K562 (cell line): ENCODE measurements around the gene AGFG2. TPM values are rescaled to one million over a fixed set of nuclear protein-coding genes. Genes with fewer than 3 reads are reported as not detected.

Experiments used
- ATAC-seq: fragments of 200-7000 bp; cut with Tn5 transposase; 3 replicates; pipeline ENCODE4 v1.9.1; 2020; ENCODE audit warnings: moderate library complexity
- BruUV-seq: library from RNA; stranded (reverse); fragments of 400-500 nt; replicated peaks from 2 replicates; lab custom pipeline; 2021; lab: Mats Ljungman, UMichigan
- CTCF ChIA-PET: fragments of 300-600 bp; formaldehyde crosslinking; extraction: SDS; loops from one replicate; lab custom pipeline; 2021; ENCODE audit warnings: low intra/inter-chr PET ratio; lab: Yijun Ruan, JAX
- POLR2A ChIA-PET: fragments of 300-600, 350-650 bp; sonication (Branson Sonifier 250); formaldehyde crosslinking; extraction: SDS; loops from one replicate; lab custom pipeline; 2021; ENCODE audit warnings: antibody characterized with exemption, inconsistent platforms; lab: Yijun Ruan, JAX
- DNase-seq, 4 experiments: peaks; one replicate each; pipeline versions ENCODE4 v3.0.0 to v3.0.0-alpha.2; 2011 to 2018; ENCODE audit warnings: low spot score in 3 of 4, mixed read lengths in 3 of 4; ENCODE audit errors: extremely low read depth in 1 of 4
- FAIRE-seq: peaks from 2 replicates; lab custom pipeline; 2011; peaks lifted over from hg19 to GRCh38; lab: Jason Lieb, UNC
- H2AFZ ChIP-seq: 2 replicates; pipeline ENCODE4 v1.6.0; 2011; ENCODE audit warnings: low read depth, low read length, control low read depth, inconsistent platforms
- H3K27ac ChIP-seq: fragments of 200-600 bp; 3 replicates; pipeline ENCODE4 v1.8.0; 2011; ENCODE audit warnings: low read depth, mild to moderate bottlenecking, control low read depth, inconsistent platforms, low read length, moderate library complexity, mixed read lengths; ENCODE audit errors: extremely low read depth
- H3K27me3 ChIP-seq, 2 experiments: fragments of 300-600 bp in 1 of 2; 2 replicates in 1 of 2; 3 replicates in 1 of 2; pipeline versions ENCODE4 v1.6.0 to v1.8.0; 2011; ENCODE audit warnings: inconsistent platforms in 2 of 2, low read length in 2 of 2, mild to moderate bottlenecking in 1 of 2, mixed read lengths in 1 of 2, moderate library complexity in 1 of 2; ENCODE audit not compliant: control insufficient read depth in 2 of 2, insufficient read depth in 2 of 2
- H3K36me3 ChIP-seq: fragments of 300-600 bp; 3 replicates; pipeline ENCODE4 v1.8.0; 2011; ENCODE audit warnings: mild to moderate bottlenecking, low read length, inconsistent platforms; ENCODE audit not compliant: control insufficient read depth, insufficient read depth
- H3K4me1 ChIP-seq, 2 experiments: fragments of 200-600 bp in 1 of 2; replicated peaks in 1 of 2; 2 replicates in 1 of 2; 3 replicates in 1 of 2; pipeline versions ENCODE4 v1.5.1 to v1.8.0; 2011; ENCODE audit warnings: inconsistent platforms in 2 of 2, low read length in 2 of 2, mild to moderate bottlenecking in 1 of 2, mixed read lengths in 1 of 2, moderate library complexity in 1 of 2; ENCODE audit not compliant: control insufficient read depth in 2 of 2, insufficient read depth in 2 of 2
- H3K4me2 ChIP-seq: 2 replicates; pipeline ENCODE4 v1.6.1; 2011; ENCODE audit warnings: low read length, control low read depth, inconsistent platforms, mixed read lengths; ENCODE audit not compliant: insufficient read depth
- H3K4me3 ChIP-seq: fragments of 200-600 bp; sonication (generic), shearing (Covaris generic); 2 replicates; pipeline ENCODE4 v1.5.1; 2016; ENCODE audit warnings: control low read depth, inconsistent platforms
- H3K79me2 ChIP-seq: fragments of 200-600 bp; 3 replicates; pipeline ENCODE4 v1.8.0; 2011; ENCODE audit warnings: low read length, inconsistent platforms; ENCODE audit not compliant: control insufficient read depth, insufficient read depth
- H3K9ac ChIP-seq, 2 experiments: 2 replicates each; pipeline versions ENCODE4 v1.6.0 to v1.6.1; 2011; ENCODE audit warnings: low read depth in 2 of 2, low read length in 2 of 2, control low read depth in 1 of 2, inconsistent platforms in 1 of 2, mild to moderate bottlenecking in 1 of 2, mixed read lengths in 1 of 2; ENCODE audit not compliant: insufficient read depth in 1 of 2
- H3K9me1 ChIP-seq: one replicate; pipeline ENCODE4 v1.6.0; 2011; ENCODE audit warnings: inconsistent platforms, mild to moderate bottlenecking, low read length, moderate library complexity; ENCODE audit not compliant: control insufficient read depth, insufficient read depth
- H3K9me3 ChIP-seq: replicated peaks from 2 replicates; pipeline ENCODE4 v1.5.1; 2011; ENCODE audit warnings: low read depth, low read length, inconsistent platforms; ENCODE audit not compliant: control insufficient read depth, insufficient read depth
- H4K20me1 ChIP-seq: replicated peaks from 2 replicates; pipeline ENCODE4 v1.6.1; 2011; ENCODE audit warnings: low read length, inconsistent platforms, mixed read lengths; ENCODE audit not compliant: control insufficient read depth, insufficient read depth
- ARID2 ChIP-seq: fragments of 450-650 bp; IDR thresholded peaks from 2 replicates; pipeline ENCODE4 v1.6.1; 2017; ENCODE audit warnings: antibody characterized with exemption, mild to moderate bottlenecking
- ETV1 ChIP-seq: fragments of 450-650 bp; conservative IDR thresholded peaks from 2 replicates; pipeline ENCODE4 v1.6.1; 2016; ENCODE audit warnings: missing genetic modification characterization, control low read depth, low read depth, missing compliant biosample characterization
- HMG20A ChIP-seq: fragments of 450-650 bp; formaldehyde crosslinking; conservative IDR thresholded peaks from 2 replicates; pipeline ENCODE4 v1.4.0; 2020; ENCODE audit warnings: mild to moderate bottlenecking, mixed read lengths
- MTA1 ChIP-seq: fragments of 450-650 bp; IDR thresholded peaks from 2 replicates; pipeline ENCODE4 v1.6.1; 2017; ENCODE audit warnings: borderline replicate concordance
- PHF8 ChIP-seq: fragments of 200-600 bp; sonication (generic); IDR thresholded peaks from 2 replicates; pipeline ENCODE4 v1.6.1; 2012; ENCODE audit warnings: mixed run types, mild to moderate bottlenecking, inconsistent platforms, low read length, moderate library complexity, borderline replicate concordance
- POLR2G ChIP-seq: fragments of 200-400 bp; formaldehyde crosslinking; IDR thresholded peaks from 2 replicates; pipeline ENCODE4 v1.6.1; 2017; ENCODE audit warnings: low read depth, mild to moderate bottlenecking, antibody characterized with exemption, low read length, moderate library complexity
- RUNX1 ChIP-seq: sonication (generic); IDR thresholded peaks from 2 replicates; pipeline ENCODE4 v1.6.1; 2016; ENCODE audit warnings: antibody characterized with exemption, low read depth
- SMAD1 ChIP-seq: fragments of 150-350 bp; IDR thresholded peaks from 2 replicates; pipeline ENCODE4 v1.6.1; 2014; ENCODE audit warnings: low read length, low read depth; ENCODE audit not compliant: partially characterized antibody
- SMC3 ChIP-seq: conservative IDR thresholded peaks from 2 replicates; pipeline ENCODE4 v1.6.1; 2011; ENCODE audit warnings: low read depth, low read length, improper control_type of control experiment; ENCODE audit not compliant: insufficient read depth
- ZNF124 ChIP-seq: sonication (generic); formaldehyde crosslinking; IDR thresholded peaks from 2 replicates; pipeline ENCODE4 v1.8.1; 2022; ENCODE audit warnings: missing genetic modification reagents
- WGBS: fragments of 100-300 bp; shearing (Covaris generic); methylation state at CpG from one replicate; pipeline ENCODE4 v1.1.6; 2016; ENCODE audit warnings: low coverage, mixed read lengths; ENCODE audit not compliant: insufficient coverage; ENCODE audit errors: missing lambda C conversion rate; 5-methylcytosine and 5-hydroxymethylcytosine counted together
- in situ Hi-C: fragments of 300-500 bp; cut with MboI; formaldehyde crosslinking; loops from 4 replicates; pipeline ENCODE4 v1.15.0; 2018; ENCODE audit warnings: inconsistent platforms, mixed read lengths
- intact Hi-C: fragments of 100-400 bp; cut with micrococcal nuclease; formaldehyde crosslinking; loops from 2 replicates; pipeline ENCODE4 v1.14.2; 2022
- polyA plus RNA-seq, 8 experiments: library from polyadenylated mRNA; depleted of rRNA in 4 of 8; stranded (reverse) in 5 of 8; unstranded in 3 of 8; fragments of >200 nt; fragmentation: Nextera tagmentation in 2 of 8; fragmentation: Illumina TruSeq in 1 of 8; extraction: Ambion mirVana in 2 of 8; extraction: Trizol in 1 of 8; gene quantifications; 2 replicates each; pipeline versions ENCODE4 v1.2.1 to v1.2.3, GENCODE V29; 2011 to 2014; ENCODE audit warnings: inconsistent platforms in 1 of 8, missing spikeins in 1 of 8
- total RNA-seq, 7 experiments: library from RNA; depleted of rRNA in 6 of 7; stranded (reverse); fragments of >200 nt in 6 of 7; fragmentation: Illumina TruSeq in 2 of 7; extraction: Trizol in 2 of 7; gene quantifications; 2 replicates each; pipeline versions ENCODE4 v1.2.1 to v1.2.3, GENCODE V29; 2011 to 2021; ENCODE audit warnings: low replicate concordance in 1 of 7
- TF ChIP-seq, protein P1 (sequence below): fragments of 250-450 bp; sonication (Bioruptor Pico); IDR thresholded peaks from 2 replicates; pipeline ENCODE4 v1.8.0; 2021; ENCODE audit warnings: mild to moderate bottlenecking, moderate library complexity
- TF ChIP-seq, protein P2 (sequence below), 2 experiments: fragments of 450-650 bp; formaldehyde crosslinking in 1 of 2; IDR thresholded peaks; 2 replicates each; pipeline versions ENCODE4 v1.4.0 to v1.6.1; 2014 to 2020; ENCODE audit warnings: mild to moderate bottlenecking in 2 of 2, borderline replicate concordance in 1 of 2, low read depth in 1 of 2

The AGFG2 gene
- total and polyA plus RNA-seq, 9 of the 15 experiments (the other 6 are each of a cell fraction or from before 2014, with no cell fraction given), result 0.31 to 23.1 (median 6.5) TPM

DNA sequence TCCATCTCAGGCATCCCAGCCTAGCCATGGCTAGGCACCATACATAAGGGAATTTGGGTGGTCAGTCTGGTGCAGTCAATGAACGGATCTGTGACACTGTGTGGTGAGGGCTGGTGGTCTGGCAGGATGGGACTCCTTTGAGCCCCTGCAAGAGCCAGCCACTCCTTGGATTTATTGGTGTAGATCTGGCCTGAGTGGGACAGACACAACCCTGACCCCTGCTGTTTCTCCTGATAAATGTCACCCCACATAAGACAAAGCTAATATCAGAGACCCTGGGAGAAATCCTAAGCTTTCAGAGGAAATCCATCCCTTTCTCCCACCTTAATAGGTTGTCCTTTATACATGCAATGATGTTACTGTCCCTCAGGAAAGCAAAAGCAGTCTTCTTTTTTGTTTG, 49.4 kb downstream of the AGFG2 start:
- Histone ChIP-seq H3K27me3 (no peaks in the 10 kb centered on the region), H2AFZ (no peak overlapping the region), H3K9ac (no peak overlapping the region), H3K4me3 (no peak overlapping the region), H3K9me3 (no peaks in the 10 kb centered on the region), H3K4me2 (no peak overlapping the region), H3K27ac (no peak overlapping the region), H4K20me1 (peaks cover 18% of the 10 kb centered on the region), H3K4me1 (peaks cover 18 to 49% of the 10 kb centered on the region in 2 experiments), H3K36me3 (peaks cover 8% of the 10 kb centered on the region; the same call in 1 of the 3 replicates), H3K79me2 (peaks cover 24% of the 10 kb centered on the region), H3K9me1 (peaks cover 12% of the 10 kb centered on the region)
- no peak for ATAC-seq
- POLR2A ChIA-PET, result interaction anchor here (0.5 to 1.2 kb wide), 10 partner anchors 14 to 625 kb away, joined by 3 to 5 read pairs (median 3); partner anchors contain the start of genes AGFG2, MOSPD3, PCOLCE and TSC22D4
- CTCF ChIA-PET, result interaction anchor here (0.6 to 1.1 kb wide), 3 partner anchors 24 to 120 kb away, joined by 4 to 5 read pairs (median 4); no protein-coding TSS in a partner anchor
- in situ Hi-C loops, result no loop called here
- intact Hi-C loops, result no loop called here
- peak; percentile 50 to 70 (median 62) for DNase-seq
- 6% methylated on average over 1 of the region's 1 CpG for WGBS
- no TSS peak for BruUV-seq
- FAIRE-seq, result peak; percentile 77
- TF ChIP-seq, protein P1, sequence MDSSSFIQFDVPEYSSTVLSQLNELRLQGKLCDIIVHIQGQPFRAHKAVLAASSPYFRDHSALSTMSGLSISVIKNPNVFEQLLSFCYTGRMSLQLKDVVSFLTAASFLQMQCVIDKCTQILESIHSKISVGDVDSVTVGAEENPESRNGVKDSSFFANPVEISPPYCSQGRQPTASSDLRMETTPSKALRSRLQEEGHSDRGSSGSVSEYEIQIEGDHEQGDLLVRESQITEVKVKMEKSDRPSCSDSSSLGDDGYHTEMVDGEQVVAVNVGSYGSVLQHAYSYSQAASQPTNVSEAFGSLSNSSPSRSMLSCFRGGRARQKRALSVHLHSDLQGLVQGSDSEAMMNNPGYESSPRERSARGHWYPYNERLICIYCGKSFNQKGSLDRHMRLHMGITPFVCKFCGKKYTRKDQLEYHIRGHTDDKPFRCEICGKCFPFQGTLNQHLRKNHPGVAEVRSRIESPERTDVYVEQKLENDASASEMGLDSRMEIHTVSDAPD, result no peak
- TF ChIP-seq SMC3 (peak; percentile 47; the same call in 1 of the 2 replicates), RUNX1 (no peak), MTA1 (no peak), SMAD1 (no peak), PHF8 (no peak), ZNF124 (CRISPR knock-in tag) (no peak), ARID2 (no peak), POLR2G (no peak), ETV1 (tag) (no peak), HMG20A (no peak)
- TF ChIP-seq, protein P2, sequence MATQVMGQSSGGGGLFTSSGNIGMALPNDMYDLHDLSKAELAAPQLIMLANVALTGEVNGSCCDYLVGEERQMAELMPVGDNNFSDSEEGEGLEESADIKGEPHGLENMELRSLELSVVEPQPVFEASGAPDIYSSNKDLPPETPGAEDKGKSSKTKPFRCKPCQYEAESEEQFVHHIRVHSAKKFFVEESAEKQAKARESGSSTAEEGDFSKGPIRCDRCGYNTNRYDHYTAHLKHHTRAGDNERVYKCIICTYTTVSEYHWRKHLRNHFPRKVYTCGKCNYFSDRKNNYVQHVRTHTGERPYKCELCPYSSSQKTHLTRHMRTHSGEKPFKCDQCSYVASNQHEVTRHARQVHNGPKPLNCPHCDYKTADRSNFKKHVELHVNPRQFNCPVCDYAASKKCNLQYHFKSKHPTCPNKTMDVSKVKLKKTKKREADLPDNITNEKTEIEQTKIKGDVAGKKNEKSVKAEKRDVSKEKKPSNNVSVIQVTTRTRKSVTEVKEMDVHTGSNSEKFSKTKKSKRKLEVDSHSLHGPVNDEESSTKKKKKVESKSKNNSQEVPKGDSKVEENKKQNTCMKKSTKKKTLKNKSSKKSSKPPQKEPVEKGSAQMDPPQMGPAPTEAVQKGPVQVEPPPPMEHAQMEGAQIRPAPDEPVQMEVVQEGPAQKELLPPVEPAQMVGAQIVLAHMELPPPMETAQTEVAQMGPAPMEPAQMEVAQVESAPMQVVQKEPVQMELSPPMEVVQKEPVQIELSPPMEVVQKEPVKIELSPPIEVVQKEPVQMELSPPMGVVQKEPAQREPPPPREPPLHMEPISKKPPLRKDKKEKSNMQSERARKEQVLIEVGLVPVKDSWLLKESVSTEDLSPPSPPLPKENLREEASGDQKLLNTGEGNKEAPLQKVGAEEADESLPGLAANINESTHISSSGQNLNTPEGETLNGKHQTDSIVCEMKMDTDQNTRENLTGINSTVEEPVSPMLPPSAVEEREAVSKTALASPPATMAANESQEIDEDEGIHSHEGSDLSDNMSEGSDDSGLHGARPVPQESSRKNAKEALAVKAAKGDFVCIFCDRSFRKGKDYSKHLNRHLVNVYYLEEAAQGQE (IDR thresholded peaks at IDR 0.05; ENCODE audit: borderline replicate concordance), result peak; percentile 34; the same call in 1 of the 2 replicates
- TF ChIP-seq, protein P2 (CRISPR knock-in tag; IDR thresholded peaks at IDR 0.05; ENCODE audit: low read depth), result no peak
